K562 treated with DMSO at 1 percent for 24 hours (cell line): ENCODE results near the gene PEX3. TPM values are rescaled to one million over a fixed set of nuclear protein-coding genes. Genes with fewer than 3 reads are reported as not detected.

Source experiments
- total RNA-seq: library from RNA; unstranded; fragments of 300-600 nt; gene quantifications from 2 replicates; pipeline ENCODE4 v1.2.3, GENCODE V29; 2022; ENCODE audit warnings: low read depth; ENCODE audit not compliant: insufficient read depth

Gene PEX3, protein sequence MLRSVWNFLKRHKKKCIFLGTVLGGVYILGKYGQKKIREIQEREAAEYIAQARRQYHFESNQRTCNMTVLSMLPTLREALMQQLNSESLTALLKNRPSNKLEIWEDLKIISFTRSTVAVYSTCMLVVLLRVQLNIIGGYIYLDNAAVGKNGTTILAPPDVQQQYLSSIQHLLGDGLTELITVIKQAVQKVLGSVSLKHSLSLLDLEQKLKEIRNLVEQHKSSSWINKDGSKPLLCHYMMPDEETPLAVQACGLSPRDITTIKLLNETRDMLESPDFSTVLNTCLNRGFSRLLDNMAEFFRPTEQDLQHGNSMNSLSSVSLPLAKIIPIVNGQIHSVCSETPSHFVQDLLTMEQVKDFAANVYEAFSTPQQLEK
- 11.3 and 15.1 TPM in 2 replicates for total RNA-seq

DNA sequence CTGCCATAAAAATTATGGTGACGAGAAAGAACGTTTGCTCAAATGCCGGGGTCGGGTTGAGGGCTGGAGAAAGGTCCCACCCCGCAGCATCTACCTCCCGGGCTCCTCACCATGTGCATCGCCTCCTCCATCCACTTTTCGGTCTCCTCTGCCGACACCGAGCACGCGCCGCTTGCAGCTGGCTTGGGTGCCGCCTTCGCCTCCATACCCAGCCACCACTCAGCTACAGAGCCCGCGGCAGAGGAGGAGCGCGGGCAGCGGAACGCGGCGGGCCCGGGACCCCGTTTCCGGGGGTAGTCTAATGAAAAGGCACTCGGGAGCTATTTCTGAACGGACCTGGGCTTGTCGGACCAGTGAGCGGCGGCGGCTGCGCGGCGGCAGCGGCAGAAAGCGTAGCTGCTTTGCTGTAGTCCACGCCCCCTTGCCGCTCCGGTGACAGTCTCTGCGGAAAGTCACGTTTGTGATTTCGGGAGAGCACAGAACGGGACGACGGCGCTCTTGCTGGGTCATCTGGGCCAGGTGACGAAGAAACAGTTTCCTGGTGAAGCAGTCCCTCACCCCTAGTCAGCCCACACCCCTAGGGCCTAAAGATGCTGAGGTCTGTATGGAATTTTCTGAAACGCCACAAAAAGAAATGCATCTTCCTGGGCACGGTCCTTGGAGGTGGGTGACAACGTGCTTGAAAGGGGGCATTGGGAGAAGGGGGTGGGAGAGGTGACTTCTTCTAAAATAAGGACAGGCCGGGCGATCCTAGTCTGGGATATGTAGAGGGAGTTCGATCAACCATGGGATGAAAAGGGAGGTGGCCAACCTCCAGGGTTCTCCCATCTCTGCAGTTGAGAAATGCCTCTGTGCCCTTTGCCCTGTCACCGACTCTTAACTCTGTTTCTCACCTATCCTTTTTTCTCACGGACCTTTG, at the start of gene PEX3, which contains the start of gene ADAT2:
Gene PEX3, plus strand, starts transcription at position 353 of the 919 bp plus-strand sequence. Its CDS starts 238 bp downstream, at position 591.
Gene ADAT2, minus strand, starts transcription at position 243 of the 919 bp plus-strand sequence. Its CDS starts 37 bp downstream, at position 206.

DNA sequence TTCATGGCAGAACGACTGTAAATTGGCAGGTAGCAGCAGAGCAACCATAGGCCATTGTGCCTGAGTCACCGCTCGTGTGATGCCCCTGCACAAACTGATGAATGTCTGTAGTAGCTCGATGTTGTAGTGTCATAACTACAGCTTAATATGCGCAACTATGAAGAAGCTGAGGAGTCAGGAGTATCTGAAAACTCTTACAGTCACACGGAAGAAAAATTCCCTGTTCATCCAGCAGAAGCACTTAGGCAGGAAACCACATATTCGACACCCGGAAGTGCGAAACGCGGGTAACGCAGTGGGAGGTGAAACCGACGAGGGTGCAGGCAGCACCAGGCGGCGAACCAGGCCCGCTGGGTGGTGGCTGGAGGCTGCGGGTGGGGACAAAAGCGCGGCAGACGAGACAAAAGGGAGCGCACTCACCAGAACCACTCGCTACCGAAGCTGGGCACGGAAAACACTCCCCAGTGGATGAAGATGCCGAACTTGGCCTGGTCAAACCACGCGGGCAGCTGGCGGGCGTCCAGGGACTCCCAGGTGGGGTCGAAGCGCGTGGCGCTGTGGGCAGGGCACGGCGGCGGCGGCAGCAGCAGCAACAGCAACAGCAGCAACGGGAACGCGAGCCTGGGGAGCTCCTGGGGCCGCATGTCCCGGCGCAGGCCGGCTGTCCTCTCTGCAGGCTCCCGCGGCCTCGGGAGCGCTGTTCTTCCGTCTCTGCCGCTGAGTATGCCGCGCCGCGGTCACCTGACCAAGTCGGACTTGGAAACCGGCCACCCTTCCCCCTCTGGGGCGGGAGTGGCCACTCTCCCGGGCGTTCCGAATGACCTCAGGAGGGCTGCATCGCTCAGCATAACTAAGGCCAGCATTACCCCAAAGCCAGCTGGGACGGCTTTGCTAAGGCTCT, 60.6 kb downstream of the PEX3 start, which contains the start of gene FUCA2:
Gene FUCA2, minus strand, starts transcription at position 730 of the 901 bp plus-strand sequence. Its CDS starts 86 bp downstream, at position 644.

Other genes starting within 250 kb of the PEX3 start
- gene ADAT2, start 110 bp upstream of the PEX3 start, total RNA-seq, result 2.4 and 3.8 TPM in 2 replicates
- gene FUCA2, start 60.9 kb downstream of the PEX3 start, total RNA-seq, result 52.2 and 59.6 TPM in 2 replicates
- 10.3 and 10.9 TPM in 2 replicates for gene PHACTR2, start 227.2 kb downstream of the PEX3 start, total RNA-seq